ENCODE results near the gene NOTUM.

NOTUM gene

DNA sequence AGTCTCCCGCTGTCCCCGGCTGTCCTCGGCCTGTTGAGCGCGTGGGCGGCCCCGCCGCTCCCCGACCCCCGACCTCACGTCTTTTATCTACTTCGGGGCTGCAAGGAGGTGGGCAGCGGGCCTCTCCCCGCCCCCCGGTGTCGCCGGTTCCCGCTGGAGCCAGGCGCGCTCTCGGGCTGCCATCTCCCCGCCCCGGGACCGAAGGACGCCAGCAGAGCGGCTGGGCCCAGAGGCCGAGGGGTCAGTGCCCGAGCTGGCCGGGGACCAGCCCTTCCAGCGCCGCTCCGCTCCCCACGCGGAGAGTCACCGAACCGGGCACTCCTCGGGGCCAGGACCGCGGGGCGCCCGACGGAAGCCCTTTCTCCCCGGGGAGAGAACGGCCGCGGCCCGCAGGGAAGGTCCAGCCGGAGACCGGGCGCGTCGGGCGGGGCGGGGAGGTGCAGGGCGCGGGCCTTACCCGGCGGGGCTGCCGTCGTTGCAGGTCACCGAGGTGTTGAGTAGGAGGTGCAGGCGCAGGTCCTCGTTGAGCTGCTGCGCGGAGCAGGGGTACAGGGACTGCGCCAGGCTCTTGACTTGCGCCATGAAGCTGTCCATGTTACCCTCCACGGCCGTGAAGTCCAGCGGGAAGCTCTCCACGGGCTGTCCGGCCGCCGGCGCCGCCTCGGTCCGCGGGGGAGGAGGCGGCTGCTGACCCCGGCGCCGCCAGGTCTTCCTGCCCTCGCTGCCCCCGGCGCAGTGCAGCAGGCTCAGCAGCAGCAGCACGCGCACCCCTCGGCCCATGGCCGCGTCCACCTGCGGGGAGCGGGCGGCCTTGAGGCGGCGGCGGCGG, 643 bp downstream of the NOTUM start (continued):
- no peak for TF ChIP-seq ZNF19 (tag by site-specific recombination; IDR thresholded peaks at IDR 0.05; ENCODE audit: low read depth)
- no peak for TF ChIP-seq HOXA7 (CRISPR knock-in tag; IDR thresholded peaks at IDR 0.05; ENCODE audit: borderline replicate concordance)
- no peak for TF ChIP-seq ZNF24 (tag by site-specific recombination; IDR thresholded peaks at IDR 0.05)
- TF ChIP-seq, protein P1, sequence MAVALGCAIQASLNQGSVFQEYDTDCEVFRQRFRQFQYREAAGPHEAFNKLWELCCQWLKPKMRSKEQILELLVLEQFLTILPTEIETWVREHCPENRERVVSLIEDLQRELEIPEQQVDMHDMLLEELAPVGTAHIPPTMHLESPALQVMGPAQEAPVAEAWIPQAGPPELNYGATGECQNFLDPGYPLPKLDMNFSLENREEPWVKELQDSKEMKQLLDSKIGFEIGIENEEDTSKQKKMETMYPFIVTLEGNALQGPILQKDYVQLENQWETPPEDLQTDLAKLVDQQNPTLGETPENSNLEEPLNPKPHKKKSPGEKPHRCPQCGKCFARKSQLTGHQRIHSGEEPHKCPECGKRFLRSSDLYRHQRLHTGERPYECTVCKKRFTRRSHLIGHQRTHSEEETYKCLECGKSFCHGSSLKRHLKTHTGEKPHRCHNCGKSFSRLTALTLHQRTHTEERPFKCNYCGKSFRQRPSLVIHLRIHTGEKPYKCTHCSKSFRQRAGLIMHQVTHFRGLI (tag by site-specific recombination; IDR thresholded peaks at IDR 0.05): peak; percentile 37; the same call in 1 of the 2 replicates
- TF ChIP-seq ZNF416 (tag by site-specific recombination; IDR thresholded peaks at IDR 0.05): no peak
- TF ChIP-seq, protein P2, sequence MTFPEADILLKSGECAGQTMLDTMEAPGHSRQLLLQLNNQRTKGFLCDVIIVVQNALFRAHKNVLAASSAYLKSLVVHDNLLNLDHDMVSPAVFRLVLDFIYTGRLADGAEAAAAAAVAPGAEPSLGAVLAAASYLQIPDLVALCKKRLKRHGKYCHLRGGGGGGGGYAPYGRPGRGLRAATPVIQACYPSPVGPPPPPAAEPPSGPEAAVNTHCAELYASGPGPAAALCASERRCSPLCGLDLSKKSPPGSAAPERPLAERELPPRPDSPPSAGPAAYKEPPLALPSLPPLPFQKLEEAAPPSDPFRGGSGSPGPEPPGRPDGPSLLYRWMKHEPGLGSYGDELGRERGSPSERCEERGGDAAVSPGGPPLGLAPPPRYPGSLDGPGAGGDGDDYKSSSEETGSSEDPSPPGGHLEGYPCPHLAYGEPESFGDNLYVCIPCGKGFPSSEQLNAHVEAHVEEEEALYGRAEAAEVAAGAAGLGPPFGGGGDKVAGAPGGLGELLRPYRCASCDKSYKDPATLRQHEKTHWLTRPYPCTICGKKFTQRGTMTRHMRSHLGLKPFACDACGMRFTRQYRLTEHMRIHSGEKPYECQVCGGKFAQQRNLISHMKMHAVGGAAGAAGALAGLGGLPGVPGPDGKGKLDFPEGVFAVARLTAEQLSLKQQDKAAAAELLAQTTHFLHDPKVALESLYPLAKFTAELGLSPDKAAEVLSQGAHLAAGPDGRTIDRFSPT (tag by site-specific recombination; IDR thresholded peaks at IDR 0.05): peak; percentile 24; the same call in 1 of the 2 replicates
- TF ChIP-seq, protein P3, sequence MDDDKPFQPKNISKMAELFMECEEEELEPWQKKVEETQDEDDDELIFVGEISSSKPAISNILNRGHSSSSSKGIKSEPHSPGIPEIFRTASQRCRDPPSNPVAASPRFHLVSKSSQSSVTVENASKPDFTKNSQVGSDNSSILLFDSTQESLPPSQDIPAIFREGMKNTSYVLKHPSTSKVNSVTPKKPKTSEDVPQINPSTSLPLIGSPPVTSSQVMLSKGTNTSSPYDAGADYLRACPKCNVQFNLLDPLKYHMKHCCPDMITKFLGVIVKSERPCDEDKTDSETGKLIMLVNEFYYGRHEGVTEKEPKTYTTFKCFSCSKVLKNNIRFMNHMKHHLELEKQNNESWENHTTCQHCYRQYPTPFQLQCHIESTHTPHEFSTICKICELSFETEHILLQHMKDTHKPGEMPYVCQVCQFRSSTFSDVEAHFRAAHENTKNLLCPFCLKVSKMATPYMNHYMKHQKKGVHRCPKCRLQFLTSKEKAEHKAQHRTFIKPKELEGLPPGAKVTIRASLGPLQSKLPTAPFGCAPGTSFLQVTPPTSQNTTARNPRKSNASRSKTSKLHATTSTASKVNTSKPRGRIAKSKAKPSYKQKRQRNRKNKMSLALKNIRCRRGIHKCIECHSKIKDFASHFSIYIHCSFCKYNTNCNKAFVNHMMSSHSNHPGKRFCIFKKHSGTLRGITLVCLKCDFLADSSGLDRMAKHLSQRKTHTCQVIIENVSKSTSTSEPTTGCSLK (tag by site-specific recombination; IDR thresholded peaks at IDR 0.05): no peak
- TF ChIP-seq, protein P4, sequence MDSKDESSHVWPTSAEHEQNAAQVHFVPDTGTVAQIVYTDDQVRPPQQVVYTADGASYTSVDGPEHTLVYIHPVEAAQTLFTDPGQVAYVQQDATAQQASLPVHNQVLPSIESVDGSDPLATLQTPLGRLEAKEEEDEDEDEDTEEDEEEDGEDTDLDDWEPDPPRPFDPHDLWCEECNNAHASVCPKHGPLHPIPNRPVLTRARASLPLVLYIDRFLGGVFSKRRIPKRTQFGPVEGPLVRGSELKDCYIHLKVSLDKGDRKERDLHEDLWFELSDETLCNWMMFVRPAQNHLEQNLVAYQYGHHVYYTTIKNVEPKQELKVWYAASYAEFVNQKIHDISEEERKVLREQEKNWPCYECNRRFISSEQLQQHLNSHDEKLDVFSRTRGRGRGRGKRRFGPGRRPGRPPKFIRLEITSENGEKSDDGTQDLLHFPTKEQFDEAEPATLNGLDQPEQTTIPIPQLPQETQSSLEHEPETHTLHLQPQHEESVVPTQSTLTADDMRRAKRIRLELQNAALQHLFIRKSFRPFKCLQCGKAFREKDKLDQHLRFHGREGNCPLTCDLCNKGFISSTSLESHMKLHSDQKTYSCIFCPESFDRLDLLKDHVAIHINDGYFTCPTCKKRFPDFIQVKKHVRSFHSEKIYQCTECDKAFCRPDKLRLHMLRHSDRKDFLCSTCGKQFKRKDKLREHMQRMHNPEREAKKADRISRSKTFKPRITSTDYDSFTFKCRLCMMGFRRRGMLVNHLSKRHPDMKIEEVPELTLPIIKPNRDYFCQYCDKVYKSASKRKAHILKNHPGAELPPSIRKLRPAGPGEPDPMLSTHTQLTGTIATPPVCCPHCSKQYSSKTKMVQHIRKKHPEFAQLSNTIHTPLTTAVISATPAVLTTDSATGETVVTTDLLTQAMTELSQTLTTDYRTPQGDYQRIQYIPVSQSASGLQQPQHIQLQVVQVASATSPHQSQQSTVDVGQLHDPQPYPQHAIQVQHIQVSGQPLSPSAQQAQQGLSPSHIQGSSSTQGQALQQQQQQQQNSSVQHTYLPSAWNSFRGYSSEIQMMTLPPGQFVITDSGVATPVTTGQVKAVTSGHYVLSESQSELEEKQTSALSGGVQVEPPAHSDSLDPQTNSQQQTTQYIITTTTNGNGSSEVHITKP (tag by site-specific recombination; IDR thresholded peaks at IDR 0.05): peak; percentile 49
- TF ChIP-seq, protein P5, sequence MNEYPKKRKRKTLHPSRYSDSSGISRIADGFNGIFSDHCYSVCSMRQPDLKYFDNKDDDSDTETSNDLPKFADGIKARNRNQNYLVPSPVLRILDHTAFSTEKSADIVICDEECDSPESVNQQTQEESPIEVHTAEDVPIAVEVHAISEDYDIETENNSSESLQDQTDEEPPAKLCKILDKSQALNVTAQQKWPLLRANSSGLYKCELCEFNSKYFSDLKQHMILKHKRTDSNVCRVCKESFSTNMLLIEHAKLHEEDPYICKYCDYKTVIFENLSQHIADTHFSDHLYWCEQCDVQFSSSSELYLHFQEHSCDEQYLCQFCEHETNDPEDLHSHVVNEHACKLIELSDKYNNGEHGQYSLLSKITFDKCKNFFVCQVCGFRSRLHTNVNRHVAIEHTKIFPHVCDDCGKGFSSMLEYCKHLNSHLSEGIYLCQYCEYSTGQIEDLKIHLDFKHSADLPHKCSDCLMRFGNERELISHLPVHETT (tag by site-specific recombination; IDR thresholded peaks at IDR 0.05): no peak
- TF ChIP-seq ZBTB17 (tag by site-specific recombination; IDR thresholded peaks at IDR 0.05): no peak
- no peak for TF ChIP-seq ZNF174 (tag by site-specific recombination; IDR thresholded peaks at IDR 0.05)
- TF ChIP-seq, protein P6, sequence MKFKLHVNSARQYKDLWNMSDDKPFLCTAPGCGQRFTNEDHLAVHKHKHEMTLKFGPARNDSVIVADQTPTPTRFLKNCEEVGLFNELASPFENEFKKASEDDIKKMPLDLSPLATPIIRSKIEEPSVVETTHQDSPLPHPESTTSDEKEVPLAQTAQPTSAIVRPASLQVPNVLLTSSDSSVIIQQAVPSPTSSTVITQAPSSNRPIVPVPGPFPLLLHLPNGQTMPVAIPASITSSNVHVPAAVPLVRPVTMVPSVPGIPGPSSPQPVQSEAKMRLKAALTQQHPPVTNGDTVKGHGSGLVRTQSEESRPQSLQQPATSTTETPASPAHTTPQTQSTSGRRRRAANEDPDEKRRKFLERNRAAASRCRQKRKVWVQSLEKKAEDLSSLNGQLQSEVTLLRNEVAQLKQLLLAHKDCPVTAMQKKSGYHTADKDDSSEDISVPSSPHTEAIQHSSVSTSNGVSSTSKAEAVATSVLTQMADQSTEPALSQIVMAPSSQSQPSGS (tag by site-specific recombination; IDR thresholded peaks at IDR 0.05; ENCODE audit: low read depth): no peak
- TF ChIP-seq ZNF560 (tag by site-specific recombination; IDR thresholded peaks at IDR 0.05; ENCODE audit: borderline replicate concordance): 0 out of 2 replicates have a peak, but pooled peaks have one; percentile 41
- no peak; the same call in 1 of the 2 replicates for TF ChIP-seq ZNF777 (tag by site-specific recombination; IDR thresholded peaks at IDR 0.05; ENCODE audit: borderline replicate concordance)
- TF ChIP-seq ZFHX2 (tag by site-specific recombination; conservative IDR thresholded peaks at IDR 0.05): peak; percentile 90
- TF ChIP-seq ZNF548 (tag by site-specific recombination; IDR thresholded peaks at IDR 0.05): no peak
- TF ChIP-seq, protein P7, sequence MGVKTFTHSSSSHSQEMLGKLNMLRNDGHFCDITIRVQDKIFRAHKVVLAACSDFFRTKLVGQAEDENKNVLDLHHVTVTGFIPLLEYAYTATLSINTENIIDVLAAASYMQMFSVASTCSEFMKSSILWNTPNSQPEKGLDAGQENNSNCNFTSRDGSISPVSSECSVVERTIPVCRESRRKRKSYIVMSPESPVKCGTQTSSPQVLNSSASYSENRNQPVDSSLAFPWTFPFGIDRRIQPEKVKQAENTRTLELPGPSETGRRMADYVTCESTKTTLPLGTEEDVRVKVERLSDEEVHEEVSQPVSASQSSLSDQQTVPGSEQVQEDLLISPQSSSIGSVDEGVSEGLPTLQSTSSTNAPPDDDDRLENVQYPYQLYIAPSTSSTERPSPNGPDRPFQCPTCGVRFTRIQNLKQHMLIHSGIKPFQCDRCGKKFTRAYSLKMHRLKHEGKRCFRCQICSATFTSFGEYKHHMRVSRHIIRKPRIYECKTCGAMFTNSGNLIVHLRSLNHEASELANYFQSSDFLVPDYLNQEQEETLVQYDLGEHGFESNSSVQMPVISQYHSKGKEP (tag by site-specific recombination; IDR thresholded peaks at IDR 0.05): no peak
- TF ChIP-seq REPIN1 (tag by site-specific recombination; IDR thresholded peaks at IDR 0.05; ENCODE audit: low read depth): no peak
- TF ChIP-seq SALL2 (tag by site-specific recombination; IDR thresholded peaks at IDR 0.05; ENCODE audit: borderline replicate concordance): no peak
- TF ChIP-seq ZNF157 (tag by site-specific recombination; IDR thresholded peaks at IDR 0.05): no peak

All from HEK293 (cell line).